Measurements from ENCODE around the gene UPF1. TPM values are rescaled to one million over a fixed set of nuclear protein-coding genes. Genes with fewer than 3 reads are reported as not detected.
"Not testable (repeated sequence)": the region's sequence is repeated elsewhere in the genome, so short reads cannot be mapped to it uniquely, and the experiment has no call there.

UPF1 gene
- polyA plus RNA-seq, 1 of the 3 experiments (the other 2 are of a cell fraction), result 33.3 TPM

GRCh38 chr19:18915639-18916038 lies 83.9 kb downstream of the UPF1 start:
- no CpG with 5 or more reads among the region's 5 CpGs for WGBS (ENCODE audit: low lambda C conversion rate)
- no peaks in the 10 kb centered on the region for H3K27me3 ChIP-seq (ENCODE audit: insufficient read depth)
- H3K4me1 ChIP-seq (ENCODE audit: control insufficient read depth in 1 of 2, insufficient read depth in 2 of 2, low read depth in 1 of 2, low read length in 1 of 2), result peaks cover 5 to 8% of the 10 kb centered on the region in 2 experiments; a peak in 2 of 4 replicates
- H2AFZ ChIP-seq (ENCODE audit: low read depth), result no peak overlapping the region
- H3K4me2 ChIP-seq, result no peak overlapping the region
- peak; percentile 80 for DNase-seq
- no peaks in the 10 kb centered on the region for H3K9me3 ChIP-seq
- TF ChIP-seq RAD21 (IDR thresholded peaks at IDR 0.05; ENCODE audit: low read length), result peak; percentile 76
- TF ChIP-seq YY1 (IDR thresholded peaks at IDR 0.05; ENCODE audit: low read depth), result no peak
- TF ChIP-seq MEF2A (IDR thresholded peaks at IDR 0.05; ENCODE audit: borderline replicate concordance, low read depth), result no peak
- TF ChIP-seq, protein P1, sequence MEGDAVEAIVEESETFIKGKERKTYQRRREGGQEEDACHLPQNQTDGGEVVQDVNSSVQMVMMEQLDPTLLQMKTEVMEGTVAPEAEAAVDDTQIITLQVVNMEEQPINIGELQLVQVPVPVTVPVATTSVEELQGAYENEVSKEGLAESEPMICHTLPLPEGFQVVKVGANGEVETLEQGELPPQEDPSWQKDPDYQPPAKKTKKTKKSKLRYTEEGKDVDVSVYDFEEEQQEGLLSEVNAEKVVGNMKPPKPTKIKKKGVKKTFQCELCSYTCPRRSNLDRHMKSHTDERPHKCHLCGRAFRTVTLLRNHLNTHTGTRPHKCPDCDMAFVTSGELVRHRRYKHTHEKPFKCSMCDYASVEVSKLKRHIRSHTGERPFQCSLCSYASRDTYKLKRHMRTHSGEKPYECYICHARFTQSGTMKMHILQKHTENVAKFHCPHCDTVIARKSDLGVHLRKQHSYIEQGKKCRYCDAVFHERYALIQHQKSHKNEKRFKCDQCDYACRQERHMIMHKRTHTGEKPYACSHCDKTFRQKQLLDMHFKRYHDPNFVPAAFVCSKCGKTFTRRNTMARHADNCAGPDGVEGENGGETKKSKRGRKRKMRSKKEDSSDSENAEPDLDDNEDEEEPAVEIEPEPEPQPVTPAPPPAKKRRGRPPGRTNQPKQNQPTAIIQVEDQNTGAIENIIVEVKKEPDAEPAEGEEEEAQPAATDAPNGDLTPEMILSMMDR (IDR thresholded peaks at IDR 0.05), result peak; percentile 49
- no peak for TF ChIP-seq CHD2 (IDR thresholded peaks at IDR 0.05; ENCODE audit: low read length, partially characterized antibody)
- TF ChIP-seq, protein P2, sequence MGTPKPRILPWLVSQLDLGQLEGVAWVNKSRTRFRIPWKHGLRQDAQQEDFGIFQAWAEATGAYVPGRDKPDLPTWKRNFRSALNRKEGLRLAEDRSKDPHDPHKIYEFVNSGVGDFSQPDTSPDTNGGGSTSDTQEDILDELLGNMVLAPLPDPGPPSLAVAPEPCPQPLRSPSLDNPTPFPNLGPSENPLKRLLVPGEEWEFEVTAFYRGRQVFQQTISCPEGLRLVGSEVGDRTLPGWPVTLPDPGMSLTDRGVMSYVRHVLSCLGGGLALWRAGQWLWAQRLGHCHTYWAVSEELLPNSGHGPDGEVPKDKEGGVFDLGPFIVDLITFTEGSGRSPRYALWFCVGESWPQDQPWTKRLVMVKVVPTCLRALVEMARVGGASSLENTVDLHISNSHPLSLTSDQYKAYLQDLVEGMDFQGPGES (IDR thresholded peaks at IDR 0.05; ENCODE audit: low read depth, low read length), result no peak
- no peak for TF ChIP-seq RFX5 (IDR thresholded peaks at IDR 0.05; ENCODE audit: low read length)
- TF ChIP-seq SMC3 (IDR thresholded peaks at IDR 0.05; ENCODE audit: low read depth, low read length), result peak; percentile 39; the same call in 1 of the 2 replicates
- no peak for TF ChIP-seq TCF12 (IDR thresholded peaks at IDR 0.05)
- no peak overlapping the region for H3K27ac ChIP-seq (ENCODE audit: low read depth in 2 of 2, low read length in 1 of 2)
- ChIA-PET CTCF (interaction anchor here (0.6 to 7.2 kb wide), 7 partner anchors 12 to 465 kb away, joined by 3 to 76 read pairs (median 4); partner anchors contain the start of gene CERS1), POLR2A (interaction anchor here (1.5 kb wide), 1 partner anchor 21 kb away, joined by 4 read pairs; no protein-coding TSS in a partner anchor)
- no peak overlapping the region for H3K4me3 ChIP-seq (ENCODE audit: low read depth in 2 of 2, low read length in 1 of 2)
- H3F3A ChIP-seq (replicated peaks; ENCODE audit: insufficient read depth), result peaks cover 9% of the 10 kb centered on the region
- peaks cover 65% of the 10 kb centered on the region for H4K20me1 ChIP-seq (ENCODE audit: insufficient read depth)
- no peaks in the 10 kb centered on the region for H3K9me2 ChIP-seq
- H3K79me2 ChIP-seq (ENCODE audit: insufficient read depth), result peaks cover 89% of the 10 kb centered on the region
- no peak overlapping the region for H3K9ac ChIP-seq
- H3K36me3 ChIP-seq (replicated peaks in 1 of 2; ENCODE audit: control insufficient read depth in 1 of 2, insufficient read depth in 2 of 2, low read length in 1 of 2), result peaks cover 27 to 32% of the 10 kb centered on the region in 2 experiments

GRCh38 chr19:18917593-18917992 lies 85.8 kb downstream of the UPF1 start:
- Histone ChIP-seq H3K27ac (ENCODE audit: low read depth in 2 of 2, low read length in 1 of 2) (peak overlapping the region in 1 of 2 experiments; percentile 92; a peak in 1 of 4 replicates), H3K79me2 (ENCODE audit: insufficient read depth) (peaks cover 88% of the 10 kb centered on the region), H3K4me1 (ENCODE audit: control insufficient read depth in 1 of 2, insufficient read depth in 2 of 2, low read depth in 1 of 2, low read length in 1 of 2) (peaks cover 5 to 12% of the 10 kb centered on the region in 2 experiments; a peak in 2 of 4 replicates), H4K20me1 (ENCODE audit: insufficient read depth) (peaks cover 54% of the 10 kb centered on the region), H3K9ac (peak overlapping the region; percentile 97; the same call in 1 of the 2 replicates), H3K4me3 (ENCODE audit: low read depth in 2 of 2, low read length in 1 of 2) (peak overlapping the region in 1 of 2 experiments; percentile 79; a peak in 1 of 4 replicates), H3K4me2 (peak overlapping the region; percentile 89), H3K36me3 (replicated peaks in 1 of 2; ENCODE audit: control insufficient read depth in 1 of 2, insufficient read depth in 2 of 2, low read length in 1 of 2) (peaks cover 28% of the 10 kb centered on the region in 2 experiments)
- not testable (repeated sequence) for H3F3A ChIP-seq (replicated peaks; ENCODE audit: insufficient read depth); H3K9me2 ChIP-seq; H3K9me3 ChIP-seq; DNase-seq; H2AFZ ChIP-seq (ENCODE audit: low read depth); H3K27me3 ChIP-seq (ENCODE audit: insufficient read depth)
- CTCF ChIA-PET, result interaction anchor here (1.3 to 7.2 kb wide), 4 partner anchors 10 to 467 kb away, joined by 4 to 76 read pairs (median 6); partner anchors contain the start of gene CERS1
- 91% methylated on average over 9 of the region's 9 CpGs for WGBS (ENCODE audit: low lambda C conversion rate)
- POLR2A ChIA-PET, result interaction anchor here (2.7 kb wide), 1 partner anchor 328 kb away, joined by 9 read pairs; the partner anchor contains the start of gene REX1BD

Other genes with a start within 250 kb of the UPF1 start
- 109 and 159 TPM in 2 replicates for gene REX1BD, start 243.2 kb upstream of the UPF1 start, polyA plus RNA-seq (2012; rRNA removed)
- gene CRLF1, start 225.2 kb upstream of the UPF1 start, polyA plus RNA-seq (2012; rRNA removed), result 0.71 and 0.84 TPM in 2 replicates
- 5.8 and 9.6 TPM in 2 replicates for gene TMEM59L, start 219.1 kb upstream of the UPF1 start, polyA plus RNA-seq (2012; rRNA removed)
- 1.9 and 4.6 TPM in 2 replicates for gene KLHL26, start 194.9 kb upstream of the UPF1 start, polyA plus RNA-seq (2012; rRNA removed)
- 2.2 and 5.0 TPM in 2 replicates for gene CRTC1, start 148.3 kb upstream of the UPF1 start, polyA plus RNA-seq (2012; rRNA removed)
- gene COMP, start 40.7 kb upstream of the UPF1 start, polyA plus RNA-seq (2012; rRNA removed), result 0.26 and 0.42 TPM in 2 replicates
- gene CERS1, start 64.2 kb downstream of the UPF1 start, polyA plus RNA-seq (2012; rRNA removed), result 5.4 and 7.3 TPM in 2 replicates
- 412 and 450 TPM in 2 replicates for gene COPE, start 87.4 kb downstream of the UPF1 start, polyA plus RNA-seq (2012; rRNA removed)
- gene DDX49, start 87.8 kb downstream of the UPF1 start, polyA plus RNA-seq (2012; rRNA removed), result 81.7 and 86.8 TPM in 2 replicates
- 81.0 and 83.0 TPM in 2 replicates for gene HOMER3, start 109.3 kb downstream of the UPF1 start, polyA plus RNA-seq (2012; rRNA removed)
- 56.3 and 74.9 TPM in 2 replicates for gene SUGP2, start 201.6 kb downstream of the UPF1 start, polyA plus RNA-seq (2012; rRNA removed)
- 32.2 and 34.7 TPM in 2 replicates for gene ARMC6, start 201.6 kb downstream of the UPF1 start, polyA plus RNA-seq (2012; rRNA removed)
- 4.3 and 6.1 TPM in 2 replicates for gene SLC25A42, start 232.0 kb downstream of the UPF1 start, polyA plus RNA-seq (2012; rRNA removed)

All from SK-N-SH (cell line).